Skeletal muscle tissue (tissue), 4 donors: Measurements from ENCODE around the gene DPH2. TPM values are rescaled to one million over a fixed set of nuclear protein-coding genes. Genes with fewer than 3 reads are reported as not detected.
A peak's percentile ranks its signal among the peaks of the same experiment; 100 is the strongest.

Experiments used
- H3K27ac ChIP-seq: one replicate; pipeline ENCODE4 v1.7.0; 2013; ENCODE audit warnings: mild to moderate bottlenecking, low read depth, low read length, inconsistent platforms
- H3K27me3 ChIP-seq, 3 donors: one replicate each; pipeline ENCODE4 v1.7.0; 2013; ENCODE audit warnings: low read length in 3 of 3; ENCODE audit not compliant: control insufficient read depth in 3 of 3, insufficient read depth in 3 of 3
- H3K36me3 ChIP-seq, 3 donors: one replicate each; pipeline ENCODE4 v1.7.0; 2013; ENCODE audit warnings: low read length in 3 of 3; ENCODE audit not compliant: control insufficient read depth in 3 of 3, insufficient read depth in 3 of 3
- H3K4me1 ChIP-seq, 3 donors: one replicate each; pipeline ENCODE4 v1.7.0; 2013; ENCODE audit warnings: low read length in 3 of 3, mild to moderate bottlenecking in 3 of 3; ENCODE audit not compliant: control insufficient read depth in 3 of 3, insufficient read depth in 3 of 3
- H3K4me3 ChIP-seq, 3 donors: one replicate each; pipeline ENCODE4 v1.7.0; 2013; ENCODE audit warnings: low read length in 3 of 3
- H3K9ac ChIP-seq, 3 donors: one replicate each; pipeline ENCODE4 v1.7.0; 2013; ENCODE audit warnings: low read length in 3 of 3, mild to moderate bottlenecking in 3 of 3, moderate library complexity in 2 of 3, low read depth in 1 of 3
- H3K9me3 ChIP-seq, 3 donors: one replicate each; pipeline ENCODE4 v1.7.0; 2013; ENCODE audit warnings: low read length in 3 of 3; ENCODE audit not compliant: control insufficient read depth in 3 of 3
- total RNA-seq: library from RNA; depleted of rRNA; stranded (reverse); fragments of >200 nt; gene quantifications from one replicate; pipeline ENCODE4 v1.2.3, GENCODE V29; 2014
- donor health status: Osteomylitis.

Gene DPH2
- total RNA-seq, 1 donor from 2014 or later = 9.9 TPM

DNA sequence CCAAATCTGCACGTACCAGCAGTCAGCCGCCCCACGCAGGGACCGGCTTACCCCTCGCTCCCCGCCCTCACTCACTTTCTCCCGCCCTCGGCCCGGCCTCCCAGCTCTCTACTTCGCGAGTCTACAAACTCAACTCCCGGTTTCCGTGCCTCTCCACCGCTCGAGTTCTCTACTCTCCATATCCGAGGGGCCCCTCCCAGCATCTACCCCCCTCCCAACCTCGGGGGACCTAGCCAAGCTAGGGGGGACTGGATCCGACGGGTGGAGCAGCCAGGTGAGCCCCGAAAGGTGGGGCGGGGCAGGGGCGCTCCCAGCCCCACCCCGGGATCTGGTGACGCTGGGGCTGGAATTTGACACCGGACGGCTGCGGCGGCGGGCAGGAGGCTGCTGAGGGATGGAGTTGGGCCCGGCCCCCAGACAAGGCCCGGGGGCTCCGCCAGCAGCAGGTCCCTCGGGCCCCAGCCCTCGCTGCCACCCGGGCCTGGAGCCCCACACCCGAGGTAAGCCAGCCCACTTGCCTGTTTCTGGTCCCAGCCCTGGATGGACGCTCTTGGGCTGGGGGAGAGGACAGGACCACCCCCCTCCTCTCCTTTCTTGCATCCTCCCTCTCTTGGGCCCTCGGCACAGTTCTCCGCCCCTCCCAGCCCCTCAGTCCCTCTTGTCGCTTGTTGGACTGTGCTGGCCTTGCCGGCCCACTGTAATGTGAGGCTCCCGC lies 36.3 kb upstream of the DPH2 start, which contains the start of gene ARTN:
Gene ARTN (plus strand): TSS at position 416 of the 715 bp plus-strand sequence. CDS start 1,856 bp downstream, outside the sequence.
- peaks cover 21 to 40% (median 37%) of the 10 kb centered on the region in 3 donors for H3K4me1 ChIP-seq

DNA sequence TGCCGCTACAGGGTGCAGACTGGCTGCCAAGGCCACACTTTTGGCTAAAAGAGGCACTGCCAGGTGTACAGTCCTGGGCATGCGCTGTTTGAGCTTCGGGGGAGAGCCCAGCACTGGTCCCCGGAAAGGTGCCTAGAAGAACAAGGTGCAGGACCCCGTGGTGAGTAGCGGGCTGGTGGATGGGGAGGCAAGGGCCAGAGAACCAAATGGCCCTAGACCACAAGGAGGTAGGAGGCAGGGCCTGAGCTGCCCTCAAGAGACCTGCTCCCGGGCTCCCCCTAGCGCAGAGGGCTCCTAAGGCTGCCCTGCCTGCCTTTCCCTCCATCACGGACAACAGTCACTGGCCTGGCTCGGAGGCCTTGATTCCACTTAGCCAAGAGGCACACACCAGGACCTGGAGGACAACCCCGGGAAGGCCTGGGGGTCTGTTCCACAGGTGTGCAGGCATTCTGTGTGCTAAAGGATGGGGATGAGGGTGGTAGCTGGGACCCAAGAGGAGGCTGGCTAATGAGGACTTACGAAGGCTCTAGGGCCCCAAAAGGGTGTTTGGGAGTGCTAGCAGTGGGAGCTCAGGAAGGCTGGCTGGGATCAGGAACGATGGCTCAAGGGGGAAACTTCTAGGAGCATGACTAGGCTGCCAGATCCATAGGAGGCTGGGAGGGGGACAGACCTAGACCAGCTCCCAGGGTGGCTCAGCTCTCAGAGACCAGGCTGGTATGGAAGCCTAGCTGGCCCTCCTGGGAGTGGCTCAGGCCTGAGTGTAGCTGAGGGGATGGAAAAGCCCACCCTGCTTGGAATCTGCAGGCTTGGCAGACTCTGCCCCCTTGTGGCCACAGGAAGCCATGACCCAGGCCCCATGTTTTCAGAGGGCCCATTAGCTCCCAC lies 35.5 kb upstream of the DPH2 start:
- Histone ChIP-seq H3K27me3 (peaks cover 0 to 9% (median 7%) of the 10 kb centered on the region in 3 donors), H3K27ac (no peak overlapping the region), H3K9me3 (no peaks in the 10 kb centered on the region), H3K9ac (peak overlapping the region in 2 of 3 donors; percentile 30 to 66), H3K4me1 (peaks cover 27 to 45% (median 43%) of the 10 kb centered on the region in 3 donors), H3K4me3 (peak overlapping the region; percentile 15 to 65 (median 23)), H3K36me3 (peaks cover 3 to 10% (median 5%) of the 10 kb centered on the region in 3 donors)

More for the DNA sequence above, 36.3 kb upstream of the DPH2 start, which contains the start of gene ARTN:
- Histone ChIP-seq H3K27me3 (peaks cover 0 to 9% (median 7%) of the 10 kb centered on the region in 3 donors), H3K4me3 (peak within 1 kb of the TSS; percentile 15 to 65 (median 30)), H3K36me3 (peaks cover 3 to 10% (median 5%) of the 10 kb centered on the region in 3 donors), H3K9me3 (no peaks in the 10 kb centered on the region), H3K27ac (no peak within 1 kb of the TSS), H3K9ac (peak within 1 kb of the TSS; percentile 30 to 66 (median 46))

DNA sequence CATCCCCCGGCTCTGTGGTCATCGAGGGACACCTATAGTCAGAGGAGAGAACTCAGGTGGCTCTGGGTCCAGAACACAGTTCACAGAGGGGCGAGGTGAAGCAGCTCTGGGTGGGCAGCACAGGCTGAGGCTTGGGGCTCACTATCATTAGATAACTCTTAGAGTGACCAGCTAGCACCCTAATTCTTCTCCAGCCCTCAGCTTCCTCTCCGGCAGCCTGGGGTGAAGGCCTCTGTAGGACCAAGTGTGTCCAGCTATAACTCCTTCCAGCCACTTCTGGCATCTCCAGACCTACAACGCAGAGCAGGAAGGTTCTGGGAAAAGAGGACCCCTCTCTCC lies 34.9 kb upstream of the DPH2 start:
- Histone ChIP-seq H3K4me1 (peaks cover 28 to 49% (median 45%) of the 10 kb centered on the region in 3 donors), H3K27ac (no peak overlapping the region), H3K36me3 (peaks cover 2 to 8% (median 3%) of the 10 kb centered on the region in 3 donors), H3K9me3 (no peaks in the 10 kb centered on the region), H3K4me3 (no peak overlapping the region), H3K27me3 (peaks cover 0 to 9% (median 7%) of the 10 kb centered on the region in 3 donors), H3K9ac (no peak overlapping the region)

GRCh38 chr1:43935711-43936427 lies 33.9 kb upstream of the DPH2 start:
- H3K9ac ChIP-seq = peak overlapping the region in 1 of 3 donors; percentile 45
- H3K4me3 ChIP-seq = peak overlapping the region in 2 of 3 donors; percentile 29 to 58
- peaks cover 0 to 9% (median 7%) of the 10 kb centered on the region in 3 donors for H3K27me3 ChIP-seq
- H3K9me3 ChIP-seq = no peaks in the 10 kb centered on the region
- no peak overlapping the region for H3K27ac ChIP-seq
- peaks cover 28 to 50% (median 45%) of the 10 kb centered on the region in 3 donors for H3K4me1 ChIP-seq
- peaks cover 0 to under 1% (median 0%) of the 10 kb centered on the region in 3 donors for H3K36me3 ChIP-seq

DNA sequence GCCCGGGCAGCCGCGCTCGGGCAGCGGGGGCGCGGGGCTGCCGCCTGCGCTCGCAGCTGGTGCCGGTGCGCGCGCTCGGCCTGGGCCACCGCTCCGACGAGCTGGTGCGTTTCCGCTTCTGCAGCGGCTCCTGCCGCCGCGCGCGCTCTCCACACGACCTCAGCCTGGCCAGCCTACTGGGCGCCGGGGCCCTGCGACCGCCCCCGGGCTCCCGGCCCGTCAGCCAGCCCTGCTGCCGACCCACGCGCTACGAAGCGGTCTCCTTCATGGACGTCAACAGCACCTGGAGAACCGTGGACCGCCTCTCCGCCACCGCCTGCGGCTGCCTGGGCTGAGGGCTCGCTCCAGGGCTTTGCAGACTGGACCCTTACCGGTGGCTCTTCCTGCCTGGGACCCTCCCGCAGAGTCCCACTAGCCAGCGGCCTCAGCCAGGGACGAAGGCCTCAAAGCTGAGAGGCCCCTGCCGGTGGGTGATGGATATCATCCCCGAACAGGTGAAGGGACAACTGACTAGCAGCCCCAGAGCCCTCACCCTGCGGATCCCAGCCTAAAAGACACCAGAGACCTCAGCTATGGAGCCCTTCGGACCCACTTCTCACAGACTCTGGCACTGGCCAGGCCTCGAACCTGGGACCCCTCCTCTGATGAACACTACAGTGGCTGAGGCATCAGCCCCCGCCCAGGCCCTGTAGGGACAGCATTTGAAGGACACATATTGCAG lies 33.2 kb upstream of the DPH2 start:
- peak overlapping the region in 2 of 3 donors; percentile 56 to 58 for H3K4me3 ChIP-seq
- peak overlapping the region in 1 of 3 donors; percentile 76 for H3K9ac ChIP-seq

DNA sequence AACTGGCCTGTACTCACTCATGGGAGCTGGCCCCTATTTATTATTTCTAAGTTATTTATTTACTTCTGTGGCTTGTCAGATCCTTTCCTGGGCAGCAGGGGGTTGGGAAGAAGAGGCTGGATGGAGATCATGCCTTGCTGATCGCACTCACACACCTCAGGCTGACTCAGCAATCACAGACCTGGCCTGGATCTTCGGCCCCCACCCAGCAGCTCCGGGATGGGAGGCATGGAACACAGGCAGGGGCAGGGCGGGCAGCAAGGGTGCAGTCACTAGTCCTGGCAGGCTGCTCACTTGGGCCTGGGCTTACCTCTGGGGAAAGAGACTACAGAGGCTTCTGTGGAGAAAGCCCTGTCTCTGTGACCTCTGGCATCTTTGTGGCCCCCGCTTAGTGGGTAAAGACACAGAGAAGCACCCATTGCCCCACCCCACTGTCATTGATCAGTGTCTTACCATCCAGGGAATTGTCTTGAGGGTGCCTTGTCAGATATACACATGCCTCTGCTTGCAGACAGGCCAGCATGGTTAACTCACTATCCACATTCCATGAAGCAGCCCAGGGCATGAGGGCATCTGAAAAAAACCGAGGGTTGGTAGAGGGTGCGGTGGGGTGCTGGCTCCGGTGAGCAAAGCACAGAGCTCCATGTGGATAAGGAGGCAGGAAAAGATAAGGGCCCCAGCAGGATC lies 32.5 kb upstream of the DPH2 start:
- Histone ChIP-seq H3K27ac (no peak overlapping the region), H3K9me3 (no peaks in the 10 kb centered on the region), H3K4me3 (no peak overlapping the region), H3K4me1 (peaks cover 28 to 49% (median 45%) of the 10 kb centered on the region in 3 donors), H3K9ac (peak overlapping the region in 1 of 3 donors; percentile 76), H3K27me3 (peaks cover 0 to 9% (median 7%) of the 10 kb centered on the region in 3 donors), H3K36me3 (no peaks in the 10 kb centered on the region)

More for the DNA sequence above, 33.2 kb upstream of the DPH2 start:
- Histone ChIP-seq H3K36me3 (no peaks in the 10 kb centered on the region), H3K9me3 (no peaks in the 10 kb centered on the region), H3K4me1 (peaks cover 28 to 50% (median 45%) of the 10 kb centered on the region in 3 donors), H3K27ac (no peak overlapping the region), H3K27me3 (peaks cover 0 to 9% (median 7%) of the 10 kb centered on the region in 3 donors)

GRCh38 chr1:43938383-43938782 lies 31.4 kb upstream of the DPH2 start:
- no peak overlapping the region for H3K27ac ChIP-seq
- H3K9ac ChIP-seq = peak overlapping the region in 1 of 3 donors; percentile 25
- H3K4me3 ChIP-seq = no peak overlapping the region
- H3K4me1 ChIP-seq = peaks cover 23 to 42% (median 40%) of the 10 kb centered on the region in 3 donors
- H3K9me3 ChIP-seq = no peaks in the 10 kb centered on the region
- no peaks in the 10 kb centered on the region for H3K36me3 ChIP-seq
- H3K27me3 ChIP-seq = peaks cover 0 to 9% (median 7%) of the 10 kb centered on the region in 3 donors

- peaks cover 17 to 36% (median 33%) of the 10 kb centered on the region in 3 donors for H3K4me1 ChIP-seq
- no peaks in the 10 kb centered on the region for H3K9me3 ChIP-seq
- H3K36me3 ChIP-seq = no peaks in the 10 kb centered on the region
- peak overlapping the region in 1 of 3 donors; percentile 25 for H3K9ac ChIP-seq
- H3K27me3 ChIP-seq = peaks cover 0 to 9% (median 7%) of the 10 kb centered on the region in 3 donors
- H3K27ac ChIP-seq = no peak overlapping the region
- H3K4me3 ChIP-seq = no peak overlapping the region
Measured at GRCh38 chr1:43938892-43939587, 30.8 kb upstream of the DPH2 start.
